Omental fat pad (tissue), 4 donors: Measurements from ENCODE around the gene CACNA1D. TPM values are rescaled to one million over a fixed set of nuclear protein-coding genes. Genes with fewer than 3 reads are reported as not detected.

Experiments used
- ATAC-seq: fragments of 150-250 bp; one replicate; pipeline ENCODE4 v1.9.1; 2016; ENCODE audit warnings: mild to moderate bottlenecking, moderate library complexity; ENCODE audit not compliant: low FRiP score
- DNase-seq: peaks from one replicate; pipeline ENCODE4 v3.0.0-alpha.2; 2019; ENCODE audit warnings: low spot score
- total RNA-seq, 4 donors: library from RNA; depleted of rRNA; stranded (reverse); fragments of >200 nt; gene quantifications; one replicate each; pipeline ENCODE4 v1.1.0, GENCODE V29; 2016
- TF ChIP-seq, protein P1 (sequence below), 3 donors: fragments of 450-650 bp; IDR thresholded peaks; one replicate each; pipeline ENCODE4 v1.5.1; 2016 to 2017; ENCODE audit warnings: antibody characterized with exemption in 3 of 3, mild to moderate bottlenecking in 3 of 3, moderate library complexity in 2 of 3

The CACNA1D gene
- total RNA-seq, 4 donors from 2014 or later: 0.24 to 1.8 (median 0.74) TPM

DNA sequence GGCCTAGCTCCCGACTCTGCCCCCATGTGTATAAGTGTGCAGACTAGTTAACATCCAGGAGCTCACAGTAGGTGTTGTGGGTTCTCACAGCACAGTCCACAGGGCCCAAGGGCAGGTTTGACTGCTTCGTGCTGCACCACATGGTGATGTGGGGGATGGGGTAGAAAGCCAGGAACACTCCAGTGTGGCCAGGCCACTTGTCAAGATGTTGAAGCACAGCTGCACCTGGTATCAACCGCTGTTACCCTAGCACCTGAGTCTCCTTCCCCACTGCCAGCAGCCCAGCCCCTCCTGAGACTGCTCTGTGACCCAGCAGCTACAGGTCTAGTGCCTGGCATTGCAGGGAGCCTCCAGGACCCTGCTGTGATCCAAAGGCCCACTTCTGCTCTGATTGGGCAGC lies 298.5 kb downstream of the CACNA1D start:
- DNase-seq (no peak), ATAC-seq (no peak)
- TF ChIP-seq, protein P1, sequence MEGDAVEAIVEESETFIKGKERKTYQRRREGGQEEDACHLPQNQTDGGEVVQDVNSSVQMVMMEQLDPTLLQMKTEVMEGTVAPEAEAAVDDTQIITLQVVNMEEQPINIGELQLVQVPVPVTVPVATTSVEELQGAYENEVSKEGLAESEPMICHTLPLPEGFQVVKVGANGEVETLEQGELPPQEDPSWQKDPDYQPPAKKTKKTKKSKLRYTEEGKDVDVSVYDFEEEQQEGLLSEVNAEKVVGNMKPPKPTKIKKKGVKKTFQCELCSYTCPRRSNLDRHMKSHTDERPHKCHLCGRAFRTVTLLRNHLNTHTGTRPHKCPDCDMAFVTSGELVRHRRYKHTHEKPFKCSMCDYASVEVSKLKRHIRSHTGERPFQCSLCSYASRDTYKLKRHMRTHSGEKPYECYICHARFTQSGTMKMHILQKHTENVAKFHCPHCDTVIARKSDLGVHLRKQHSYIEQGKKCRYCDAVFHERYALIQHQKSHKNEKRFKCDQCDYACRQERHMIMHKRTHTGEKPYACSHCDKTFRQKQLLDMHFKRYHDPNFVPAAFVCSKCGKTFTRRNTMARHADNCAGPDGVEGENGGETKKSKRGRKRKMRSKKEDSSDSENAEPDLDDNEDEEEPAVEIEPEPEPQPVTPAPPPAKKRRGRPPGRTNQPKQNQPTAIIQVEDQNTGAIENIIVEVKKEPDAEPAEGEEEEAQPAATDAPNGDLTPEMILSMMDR (IDR thresholded peaks at IDR 0.05): no peak

DNA sequence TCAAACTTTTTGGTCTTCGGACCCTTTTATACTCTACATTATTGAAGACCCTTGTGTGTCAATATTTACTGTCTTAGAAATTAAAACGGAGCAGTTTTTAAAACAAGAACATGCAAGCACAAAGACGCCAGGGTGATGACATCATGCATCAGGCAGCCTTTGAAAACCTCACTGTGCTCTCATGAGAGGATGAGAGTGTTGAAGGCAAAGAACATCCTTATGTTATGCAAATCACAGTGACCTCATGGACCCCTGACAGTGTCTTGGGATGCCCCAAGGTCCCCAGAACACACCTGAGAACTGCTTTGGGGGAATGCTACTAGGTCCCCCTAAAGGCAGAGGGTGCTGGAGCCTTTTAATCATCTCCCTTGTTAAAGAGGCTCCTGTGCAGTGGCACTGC lies 300.2 kb downstream of the CACNA1D start:
- no peak for DNase-seq
- no peak for ATAC-seq
- TF ChIP-seq, protein P1 (IDR thresholded peaks at IDR 0.05): no peak

DNA sequence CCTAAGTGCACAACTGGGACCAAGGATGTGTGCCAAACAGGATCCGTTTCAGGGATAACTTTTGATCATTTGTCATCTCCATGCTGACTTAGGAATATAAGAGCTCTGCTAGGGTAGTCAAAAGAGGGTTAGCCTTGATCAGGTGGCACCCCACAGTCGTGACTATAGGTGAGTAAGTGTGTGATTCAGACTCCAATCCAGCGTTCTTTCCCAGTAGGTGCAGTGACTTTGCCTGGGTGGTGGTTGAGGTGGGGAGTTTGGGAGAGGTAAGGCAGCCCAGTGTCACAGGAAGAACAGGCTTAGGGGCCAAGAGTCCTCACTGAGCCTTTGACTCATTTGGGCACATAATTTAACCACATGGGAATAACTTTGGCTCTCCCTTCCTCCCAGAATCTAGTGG lies 300.8 kb downstream of the CACNA1D start:
- TF ChIP-seq, protein P1 (IDR thresholded peaks at IDR 0.05): no peak
- DNase-seq: no peak
- ATAC-seq: no peak

DNA sequence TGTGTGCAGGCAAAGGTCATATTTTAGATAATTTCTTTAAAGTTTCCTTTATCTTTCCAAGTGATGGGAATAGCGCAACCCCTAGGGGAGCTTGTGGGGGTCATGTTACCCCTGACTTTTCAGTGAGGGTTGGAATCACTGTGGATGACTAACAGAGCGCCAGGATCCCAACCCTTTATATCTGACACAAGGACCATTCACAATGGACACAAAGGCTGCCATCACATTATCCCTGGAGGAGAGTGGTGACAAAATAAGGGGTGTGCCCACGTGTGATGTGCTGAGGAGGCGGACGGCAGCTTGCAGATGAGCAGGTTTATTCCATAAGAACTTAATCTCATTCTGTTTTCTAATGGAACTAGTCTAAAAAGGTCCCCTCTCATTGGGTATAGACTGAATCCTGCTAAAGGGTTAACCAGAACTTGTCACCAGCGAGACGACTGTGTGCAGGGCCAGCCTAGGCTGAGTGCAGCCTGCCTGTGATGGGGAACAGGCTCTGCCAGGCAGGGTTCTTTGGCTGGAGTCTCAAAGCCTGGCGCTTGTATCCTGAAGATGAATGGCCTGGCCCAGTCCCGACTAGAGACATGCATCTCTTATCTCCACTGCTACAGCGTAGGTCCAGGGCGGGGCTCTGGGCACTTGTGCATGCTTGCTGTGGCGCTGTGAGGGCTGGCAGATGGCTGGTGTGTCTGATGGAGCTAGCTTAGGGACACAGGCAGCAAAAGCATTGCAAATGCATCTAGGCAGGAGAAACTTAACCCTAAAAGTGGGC lies 301.6 kb downstream of the CACNA1D start:
- no peak for ATAC-seq
- TF ChIP-seq, protein P1 (IDR thresholded peaks at IDR 0.05): no peak
- DNase-seq: no peak

DNA sequence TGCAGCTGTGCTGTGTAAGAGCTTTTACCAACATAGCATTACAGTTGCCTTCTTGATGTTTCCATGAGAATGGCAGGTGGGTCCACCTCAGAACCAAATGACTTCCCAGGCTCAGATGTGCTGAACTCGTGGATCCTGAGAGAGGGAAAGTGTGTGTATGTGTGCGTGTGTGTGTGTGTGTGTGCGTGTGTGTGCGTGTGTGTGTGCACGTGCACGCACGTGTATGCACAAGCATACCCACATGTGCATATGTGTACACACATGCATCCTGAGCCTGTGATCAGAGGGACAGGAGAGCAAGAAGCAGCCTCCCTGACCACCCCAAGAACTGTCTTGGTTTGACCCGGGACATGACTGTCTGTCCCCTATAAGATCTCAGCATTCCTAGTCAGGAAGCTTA lies 303.7 kb downstream of the CACNA1D start:
- TF ChIP-seq, protein P1 (IDR thresholded peaks at IDR 0.05): no peak
- DNase-seq (no peak), ATAC-seq (no peak)

DNA sequence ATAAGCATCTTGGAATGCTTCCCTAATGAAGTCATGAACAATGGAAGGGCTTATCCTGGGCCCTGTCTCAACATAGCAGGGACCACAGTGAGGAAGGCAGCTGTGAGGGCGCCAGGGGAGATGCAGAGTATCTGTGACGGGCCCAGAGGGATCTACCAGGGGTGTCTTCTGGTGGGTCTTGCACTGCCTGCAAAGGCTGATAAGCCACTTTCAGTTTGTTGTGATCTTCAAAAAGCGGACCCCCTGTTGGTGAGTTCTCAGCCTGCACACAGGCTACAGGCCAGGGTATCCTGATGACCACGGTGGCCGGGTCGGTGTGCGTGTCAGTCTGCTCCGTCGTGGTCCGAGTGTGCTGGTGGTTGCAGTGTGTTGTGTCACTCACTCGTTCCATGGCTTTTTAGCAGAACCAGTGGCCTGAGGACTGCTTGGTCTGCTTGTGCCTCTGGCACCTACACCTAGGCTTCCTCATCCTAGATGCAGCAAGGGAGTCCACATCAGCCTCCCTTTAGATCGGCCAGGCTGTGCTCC lies 305.0 kb downstream of the CACNA1D start:
- TF ChIP-seq, protein P1 (IDR thresholded peaks at IDR 0.05): no peak
- ATAC-seq: no peak
- no peak for DNase-seq
